ENCODE measurements around the gene ATXN10.
"Not testable (repeated sequence)": the region's sequence is repeated elsewhere in the genome, so short reads cannot be mapped to it uniquely, and the experiment has no call there.

Gene ATXN10

DNA sequence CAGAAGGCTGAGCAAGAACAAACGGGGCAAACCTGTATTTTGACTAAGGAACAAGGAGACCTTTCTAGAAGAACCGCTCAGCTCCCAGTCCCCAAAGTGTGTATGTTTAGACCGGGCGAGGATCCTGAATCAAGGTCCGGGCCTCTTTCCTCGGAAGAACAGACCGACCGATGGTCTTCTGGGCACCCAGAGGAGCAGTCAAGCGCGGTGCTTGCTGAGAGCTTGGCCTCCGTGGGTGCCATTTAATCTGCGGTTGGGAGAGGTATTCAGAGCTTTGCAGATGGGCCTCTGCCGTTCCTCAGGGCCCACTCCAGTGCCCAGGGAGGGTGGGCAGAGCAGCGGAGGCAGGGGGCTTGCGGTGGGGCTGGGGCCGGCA is 26.5 kb upstream of the ATXN10 start:
- no peak for DNase-seq

DNA sequence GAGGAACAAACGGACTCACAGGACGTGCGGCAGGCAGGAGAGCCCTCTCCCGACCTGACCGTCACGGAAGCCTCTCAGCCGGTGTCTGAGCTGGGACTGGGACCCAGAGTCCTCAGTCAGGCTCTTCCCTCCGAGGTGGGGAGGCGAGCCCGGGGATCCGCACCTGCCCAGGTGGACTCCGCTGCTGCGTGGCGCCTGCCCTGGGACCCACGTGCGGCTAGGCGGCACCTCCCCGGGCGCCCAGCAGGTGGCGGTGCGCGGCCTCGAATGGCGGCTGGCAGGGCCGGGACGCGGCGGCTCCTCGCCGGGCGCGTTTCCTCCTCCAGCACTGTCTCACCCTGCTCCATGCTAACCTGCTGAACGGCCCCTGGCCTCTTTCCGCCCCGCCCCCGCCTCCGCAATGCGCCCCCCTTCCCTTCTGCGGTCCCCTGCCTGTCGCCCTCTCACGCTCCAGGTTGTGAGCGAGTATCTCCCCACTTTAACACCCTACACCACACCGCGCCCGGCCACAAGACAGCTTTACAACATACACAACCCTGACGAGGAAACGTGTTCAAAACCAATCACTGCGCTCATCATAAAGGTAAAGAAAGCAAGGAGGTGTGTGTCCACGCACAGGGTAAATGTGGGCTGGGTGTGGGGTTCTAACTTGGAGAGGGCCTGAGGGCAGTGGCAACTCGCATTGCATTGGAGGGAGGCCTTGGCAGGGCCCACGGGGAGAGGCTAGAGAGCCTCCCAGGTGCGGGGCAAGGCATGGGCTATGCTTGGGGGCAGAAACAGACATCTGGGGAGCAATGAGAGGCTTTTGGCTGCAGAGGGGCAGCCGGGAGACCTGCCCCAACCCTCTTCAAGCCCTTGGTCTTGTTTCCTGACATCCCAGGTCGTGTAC is 25.9 kb upstream of the ATXN10 start:
- DNase-seq = no peak

DNA sequence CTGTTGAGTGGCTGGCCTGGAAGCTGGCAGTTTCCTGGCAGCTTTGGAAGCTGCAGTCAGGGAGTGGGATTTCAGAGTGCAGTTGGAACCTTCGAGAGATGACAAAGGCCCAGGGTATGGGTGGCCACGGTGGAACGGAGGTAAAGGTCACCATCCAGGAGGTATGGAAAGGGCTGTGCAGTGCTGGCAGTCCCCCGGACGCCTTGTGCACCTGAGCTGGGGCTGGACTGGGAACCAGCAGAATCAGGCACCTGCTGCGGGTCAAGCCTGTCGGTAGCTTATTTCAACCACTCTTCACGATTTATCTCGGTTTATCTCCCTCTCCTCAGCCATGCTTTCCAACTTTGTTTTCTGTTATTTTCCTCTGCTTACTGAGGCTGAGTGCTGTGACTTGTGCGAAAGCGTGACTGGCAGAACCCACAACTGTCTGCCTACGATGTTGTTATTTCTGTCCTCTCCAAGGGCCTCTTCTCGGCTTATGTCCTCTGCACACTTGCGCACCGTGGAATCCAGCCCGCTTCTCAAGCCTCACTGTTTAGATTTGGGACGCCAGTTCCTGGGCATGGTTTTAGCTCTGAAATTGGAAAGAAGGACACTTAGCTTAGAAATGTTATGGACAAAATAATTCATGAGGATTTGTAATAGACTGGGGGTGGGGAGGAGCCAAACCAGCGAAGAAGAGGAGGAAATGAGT is 24.0 kb upstream of the ATXN10 start:
- DNase-seq = no peak

DNA sequence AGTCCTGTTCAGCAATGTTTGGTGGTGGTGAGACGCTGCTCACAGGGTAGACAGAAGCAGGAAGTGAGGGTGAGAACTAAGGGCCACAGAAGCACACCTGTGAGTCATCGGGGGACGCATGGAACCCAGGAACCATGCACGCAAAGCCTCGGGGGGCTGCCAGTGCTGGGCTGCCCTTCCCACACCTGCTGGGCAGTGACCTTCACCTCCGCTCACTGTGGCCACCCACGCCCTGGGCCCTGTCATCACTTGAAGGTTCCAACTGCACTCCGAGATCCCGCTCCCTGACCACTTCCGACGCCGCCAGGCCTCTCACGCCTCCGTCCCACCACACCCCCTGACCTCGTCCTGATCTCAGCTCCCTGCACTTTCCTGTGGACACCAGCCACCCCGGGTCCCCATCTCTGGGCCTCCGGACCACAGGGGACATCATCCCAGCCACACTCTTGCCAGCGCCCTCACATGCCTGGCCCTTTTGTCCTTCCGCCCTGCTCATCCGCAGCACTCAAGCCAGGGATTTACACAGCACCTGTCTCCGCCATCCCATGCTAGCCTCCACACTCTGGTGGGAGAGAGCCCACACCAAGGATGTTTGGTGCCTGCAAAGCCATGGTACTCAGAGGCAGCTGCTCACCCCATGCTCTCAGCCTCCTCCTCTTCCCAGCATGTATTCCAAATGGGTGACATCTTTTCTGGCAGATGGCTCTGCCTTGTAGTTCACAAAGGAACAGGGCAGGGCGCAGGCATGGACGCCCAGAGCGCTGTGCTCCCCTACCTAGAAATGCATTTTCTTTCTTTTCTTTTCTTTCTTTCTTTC is 23.1 kb upstream of the ATXN10 start:
- DNase-seq = no peak

DNA sequence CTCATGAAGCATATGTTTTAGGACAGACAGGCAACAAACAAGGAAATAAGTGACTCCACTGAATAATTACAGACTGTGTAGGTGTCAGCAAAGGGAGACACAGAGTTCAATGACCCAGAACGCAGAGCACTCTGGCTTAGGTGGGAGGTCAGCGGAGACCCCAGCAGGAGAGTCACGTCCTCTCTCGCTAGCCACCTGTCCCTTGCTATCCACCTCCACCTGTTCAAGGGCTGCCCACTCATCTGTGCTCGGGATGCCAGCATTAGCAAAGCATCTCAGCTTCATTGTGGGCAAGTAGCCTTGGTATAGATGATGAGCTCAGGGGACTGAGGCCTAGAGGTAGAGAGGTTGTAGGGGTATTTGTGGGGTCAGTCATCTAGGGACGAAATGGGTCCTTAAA is 21.8 kb upstream of the ATXN10 start:
- no peak for DNase-seq

DNA sequence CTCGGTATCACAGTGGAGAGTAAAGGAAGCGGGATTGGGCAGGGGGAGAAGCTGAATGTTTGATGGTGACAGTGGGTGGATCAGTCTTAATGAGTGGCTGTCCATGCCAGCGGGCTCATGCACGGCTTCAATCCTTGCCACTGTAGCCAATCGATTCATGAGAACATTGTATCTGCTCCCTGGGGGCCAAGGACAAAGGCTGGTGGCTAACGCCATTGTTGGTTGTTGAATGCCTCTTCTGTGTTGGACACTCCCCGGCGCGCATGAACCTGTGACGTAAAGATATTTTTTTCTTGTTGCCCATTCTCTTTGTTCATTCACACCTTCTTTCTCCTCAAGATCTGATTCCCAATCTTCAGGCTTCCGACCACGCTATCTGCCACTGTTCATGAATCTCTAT is 20.9 kb upstream of the ATXN10 start:
- no peak for DNase-seq

DNA sequence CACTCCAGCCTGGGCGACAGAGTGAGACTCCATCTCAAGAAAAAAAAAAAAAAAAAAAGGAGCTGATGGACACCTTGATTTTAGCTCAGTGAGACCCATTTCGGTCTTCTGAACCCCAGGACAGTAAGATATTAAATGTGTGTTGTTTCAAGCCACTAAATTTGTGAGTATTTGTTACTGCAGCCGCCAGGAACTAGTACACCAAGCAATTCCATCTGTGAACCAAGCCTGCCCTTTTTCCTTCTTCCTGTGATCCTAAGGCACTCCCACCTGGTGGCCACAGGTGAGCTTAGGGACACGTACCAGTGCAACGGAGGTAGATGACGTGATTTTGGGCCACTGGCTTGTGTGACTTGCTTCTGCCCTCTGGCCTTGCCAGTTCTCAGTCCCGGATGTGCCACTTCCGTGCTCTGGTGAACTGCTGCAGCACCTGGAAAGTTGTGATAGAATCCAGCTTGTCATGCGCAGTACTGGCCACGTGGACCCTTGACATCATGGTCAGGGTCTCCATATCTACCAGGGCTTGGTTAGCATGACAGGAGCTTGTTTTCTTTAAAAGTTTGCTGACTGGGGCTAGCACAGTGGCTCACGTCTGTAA is 19.6 kb upstream of the ATXN10 start:
- DNase-seq = no peak

DNA sequence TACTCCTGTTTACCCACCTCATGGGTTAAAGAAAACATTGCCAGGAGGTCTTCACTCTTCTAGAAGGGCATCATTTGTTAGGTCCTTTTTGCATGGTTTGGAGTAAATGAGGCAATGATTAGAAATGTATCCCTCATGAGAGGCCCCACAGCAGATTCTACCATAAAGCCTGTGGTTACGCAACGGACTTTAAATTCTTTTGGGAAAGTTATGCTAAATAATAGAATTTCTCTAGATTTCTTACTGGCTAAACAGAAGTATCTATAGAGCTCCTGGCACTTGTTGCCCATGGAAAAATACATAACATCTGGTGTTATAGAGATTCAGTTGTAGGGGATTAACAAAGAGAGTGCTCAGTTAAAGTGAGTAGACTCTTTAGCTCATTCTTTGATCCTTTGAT is 15.1 kb upstream of the ATXN10 start:
- DNase-seq = no peak

DNA sequence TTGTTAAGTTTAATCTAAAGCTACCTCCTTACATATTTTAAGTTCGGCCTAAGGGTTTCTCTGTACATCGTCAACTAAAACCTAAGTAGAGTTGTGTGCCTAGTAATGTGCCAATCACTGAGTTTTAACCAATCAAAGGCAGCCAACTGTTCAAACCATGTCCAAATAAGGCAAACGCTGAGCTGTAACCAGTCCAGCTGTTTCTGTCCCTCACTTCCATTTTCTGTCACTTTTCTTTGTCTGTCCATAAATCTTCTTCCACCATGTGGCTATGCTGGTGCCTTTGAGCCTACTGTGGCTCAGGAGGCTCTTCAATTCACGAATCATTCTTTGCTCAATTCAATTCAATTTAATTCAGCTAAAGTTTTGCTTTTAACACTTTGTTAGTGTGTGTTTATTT is 13.9 kb upstream of the ATXN10 start:
- no peak for DNase-seq

DNA sequence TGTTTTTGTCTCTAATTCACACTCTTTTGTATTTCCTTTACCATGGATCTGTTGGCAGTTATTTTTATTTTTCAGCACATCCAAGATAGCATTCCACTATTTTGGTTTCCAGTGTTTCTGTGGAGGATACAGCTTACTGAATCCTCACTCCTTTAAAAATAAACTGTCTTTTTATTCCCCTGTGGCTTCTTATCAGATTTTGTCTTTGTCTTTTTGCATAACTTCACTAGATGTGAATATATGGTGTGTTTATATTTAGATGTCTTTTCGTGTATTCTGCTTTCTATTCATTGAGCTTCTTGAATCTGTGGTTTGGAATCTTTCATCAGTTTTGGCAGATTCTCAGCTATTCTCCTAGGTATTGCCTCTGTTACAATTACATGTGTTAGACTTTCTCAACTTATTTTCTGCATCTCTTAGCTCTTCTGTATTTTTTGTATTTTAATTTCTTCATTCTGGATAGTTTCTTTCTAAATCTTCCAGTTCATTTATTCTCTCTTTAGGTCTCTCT is 7.4 kb upstream of the ATXN10 start:
- no peak for DNase-seq

DNA sequence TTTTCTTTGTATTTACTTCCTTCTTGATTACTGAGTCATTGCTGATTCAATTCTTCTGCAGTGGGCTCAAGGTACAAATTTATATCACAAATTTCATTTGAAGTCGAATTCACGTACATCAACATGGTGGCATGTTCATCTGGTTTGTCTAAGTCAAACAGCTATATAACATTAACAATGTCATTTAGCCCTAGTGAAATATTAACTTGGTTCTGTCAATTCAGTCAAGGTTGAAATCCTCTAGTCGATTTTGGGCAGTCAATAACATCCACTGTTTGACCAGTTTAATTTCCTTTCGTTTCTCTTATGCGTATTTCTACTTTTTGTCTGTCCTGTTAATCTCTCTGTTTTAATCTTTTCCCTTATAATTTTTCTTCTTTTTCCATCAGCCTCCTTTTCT is 4.1 kb upstream of the ATXN10 start:
- DNase-seq = no peak

DNA sequence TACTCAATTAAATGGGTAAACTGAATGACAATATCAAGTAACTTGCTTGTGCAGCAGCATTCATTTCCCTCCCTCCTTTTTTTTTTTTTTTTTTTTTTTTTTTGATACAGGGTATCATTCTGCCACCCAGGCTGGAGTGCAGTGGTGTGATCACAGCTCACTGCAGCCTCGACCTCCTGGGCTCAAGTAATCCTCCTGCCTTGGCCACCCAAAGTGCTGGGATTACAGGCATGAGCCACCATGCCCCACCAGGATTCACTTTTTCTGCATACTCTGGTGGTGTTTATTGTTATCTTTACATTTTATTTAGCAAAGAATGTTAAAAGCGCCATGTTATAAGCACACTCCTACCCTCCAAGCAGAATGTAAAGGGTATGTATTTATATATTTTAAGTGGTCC is 1.3 kb upstream of the ATXN10 start:
- not testable (repeated sequence) for DNase-seq

DNA sequence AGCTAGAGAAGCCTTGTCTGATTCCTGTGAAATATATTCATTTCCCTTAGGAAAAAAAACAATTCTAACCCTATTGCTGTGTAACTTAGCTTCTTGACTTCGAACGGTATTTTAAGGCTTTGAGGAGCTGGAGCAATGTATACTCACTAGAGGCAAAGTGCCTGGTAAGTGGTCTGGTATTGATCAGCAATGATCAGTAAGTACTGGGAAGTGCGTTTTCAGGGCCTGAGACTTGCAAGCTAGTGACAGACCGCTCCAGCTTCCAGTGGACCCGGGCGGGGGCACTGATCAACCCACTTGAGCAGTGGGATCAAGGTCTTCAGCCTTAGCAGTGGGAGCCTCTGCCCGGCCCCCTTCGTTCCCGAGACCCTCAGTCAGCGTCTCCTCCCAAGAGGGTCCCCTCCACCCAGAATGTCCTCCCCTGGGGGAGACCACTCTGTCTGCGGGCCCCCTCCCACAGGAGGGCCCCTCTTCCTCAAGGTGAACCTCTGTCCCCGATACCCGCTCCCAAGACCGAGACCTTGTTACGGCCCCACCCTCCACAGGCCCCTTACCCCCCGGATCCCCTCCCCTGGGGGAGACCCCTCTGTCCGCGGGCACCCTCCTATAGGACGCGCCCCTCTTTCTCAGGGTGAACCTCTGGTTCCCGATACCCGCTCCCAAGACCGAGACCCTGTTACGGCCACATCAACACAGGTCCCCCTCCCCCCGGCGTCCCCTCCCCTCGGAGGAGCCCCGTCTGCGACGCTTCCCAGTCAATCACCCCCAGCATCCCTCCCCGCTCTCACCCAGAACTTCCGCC is 452 bp upstream of the ATXN10 start:
- no peak for DNase-seq

DNA sequence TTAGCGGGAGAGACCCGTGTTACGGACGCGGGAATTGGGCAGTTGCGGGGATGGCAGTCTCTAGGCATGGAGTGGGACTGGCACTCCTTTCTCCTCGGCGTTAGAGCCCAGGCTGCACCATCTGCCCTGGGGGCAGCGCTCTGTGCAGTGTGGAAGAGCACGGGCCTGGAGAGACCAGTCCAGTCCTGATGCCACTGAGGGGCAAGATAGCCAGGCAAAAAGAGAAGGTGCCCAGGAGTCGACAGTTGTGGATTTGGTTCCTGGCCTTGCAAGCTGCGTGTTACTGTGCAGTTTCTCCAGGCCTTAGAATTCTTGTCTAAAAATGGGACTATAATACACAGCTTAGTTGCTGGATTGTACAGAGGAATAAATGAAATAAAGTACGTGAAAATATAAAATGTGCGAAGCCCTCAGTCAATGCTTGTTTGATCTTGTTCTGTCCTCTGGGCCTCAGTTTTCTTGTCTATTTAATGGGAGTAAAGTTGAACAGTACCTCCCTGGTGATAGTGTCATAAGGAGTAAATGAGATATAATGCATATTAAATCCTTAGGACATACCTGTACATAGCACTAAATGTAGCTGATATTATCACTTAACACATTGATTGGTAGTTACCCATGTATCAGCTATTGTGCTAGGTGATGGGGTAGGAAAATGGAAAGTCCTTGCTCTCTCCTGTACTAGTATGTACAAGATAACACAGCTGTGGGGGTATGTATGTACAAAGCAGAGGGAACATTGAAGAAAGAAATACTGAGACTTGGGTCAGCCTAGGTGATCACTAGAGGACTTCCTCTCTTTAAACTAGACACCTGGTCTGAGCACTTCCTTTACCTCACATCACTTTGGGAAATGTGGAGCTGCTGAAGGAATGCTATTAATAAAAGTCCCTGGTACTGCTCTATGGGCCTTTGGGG is 1.2 kb downstream of the ATXN10 start:
- no peak for DNase-seq

DNA sequence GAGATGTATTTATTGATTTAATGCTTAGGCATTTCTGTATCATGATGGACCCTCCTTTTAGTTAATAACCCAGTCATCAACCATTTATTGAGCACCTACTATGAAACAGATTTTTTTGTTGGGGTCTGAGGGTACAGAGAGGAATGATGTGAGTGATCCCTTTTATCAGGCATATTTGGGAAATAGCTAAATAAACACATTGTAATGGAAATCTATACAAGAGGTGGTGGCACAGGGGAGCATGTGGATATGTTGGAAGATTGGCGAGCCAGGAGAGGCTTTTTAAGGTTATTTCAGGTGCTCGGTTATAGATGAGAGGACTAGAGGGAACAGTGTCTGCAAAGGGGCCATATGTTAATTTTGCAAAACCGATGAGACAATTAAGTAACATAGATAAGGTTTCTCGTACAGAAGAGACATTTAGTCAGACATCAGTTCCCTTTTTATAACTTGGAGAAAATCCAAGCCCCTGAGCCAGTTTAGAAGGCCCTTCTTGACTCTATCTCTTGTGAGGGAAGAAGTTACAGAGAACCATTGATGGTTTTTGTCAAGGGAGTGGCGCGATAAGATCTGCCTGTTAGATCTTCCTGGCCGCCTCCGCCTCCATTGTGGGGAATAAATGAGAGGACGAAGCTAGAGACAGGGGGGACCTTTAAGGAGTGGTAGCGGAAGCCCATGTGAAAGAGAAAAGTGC is 2.0 kb downstream of the ATXN10 start:
- DNase-seq = no peak

DNA sequence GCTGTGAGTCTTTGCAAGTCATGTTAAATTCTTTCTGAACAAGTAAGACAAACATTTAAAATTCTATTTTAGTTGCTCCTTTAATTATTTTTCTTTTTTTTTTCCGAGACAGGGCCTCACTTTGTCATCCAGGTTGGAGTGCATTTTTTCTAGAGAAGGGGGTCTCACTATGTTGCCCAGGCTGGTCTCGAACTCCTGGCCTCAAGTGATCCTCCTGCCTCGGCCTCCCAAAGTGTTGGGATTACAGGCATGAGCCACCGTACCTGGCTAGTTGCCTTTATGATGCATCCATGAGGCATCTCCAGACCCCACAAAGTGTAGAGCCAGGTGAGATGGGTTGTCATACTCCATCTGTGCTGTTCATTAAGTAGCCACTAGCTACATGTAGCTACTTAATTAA is 4.4 kb downstream of the ATXN10 start:
- no peak for DNase-seq

DNA sequence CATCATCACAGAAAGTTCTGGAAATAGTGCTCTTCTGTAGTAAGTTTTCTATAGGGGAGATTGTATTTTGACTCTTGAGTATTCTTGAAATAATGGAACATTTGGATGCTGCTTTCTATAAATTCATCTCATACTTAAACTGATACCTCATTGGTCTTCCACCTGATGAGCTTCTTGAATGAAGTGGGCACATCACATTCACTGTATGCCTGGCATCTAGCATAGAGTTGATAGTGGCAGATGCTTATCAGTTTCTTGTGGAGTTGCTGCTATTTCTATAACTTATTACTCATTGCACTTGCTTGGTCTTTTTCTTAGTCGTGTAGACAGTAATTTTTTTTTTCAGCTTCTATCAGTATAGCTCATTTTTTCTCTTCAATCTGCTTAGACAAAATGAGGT is 5.4 kb downstream of the ATXN10 start:
- DNase-seq = no peak

DNA sequence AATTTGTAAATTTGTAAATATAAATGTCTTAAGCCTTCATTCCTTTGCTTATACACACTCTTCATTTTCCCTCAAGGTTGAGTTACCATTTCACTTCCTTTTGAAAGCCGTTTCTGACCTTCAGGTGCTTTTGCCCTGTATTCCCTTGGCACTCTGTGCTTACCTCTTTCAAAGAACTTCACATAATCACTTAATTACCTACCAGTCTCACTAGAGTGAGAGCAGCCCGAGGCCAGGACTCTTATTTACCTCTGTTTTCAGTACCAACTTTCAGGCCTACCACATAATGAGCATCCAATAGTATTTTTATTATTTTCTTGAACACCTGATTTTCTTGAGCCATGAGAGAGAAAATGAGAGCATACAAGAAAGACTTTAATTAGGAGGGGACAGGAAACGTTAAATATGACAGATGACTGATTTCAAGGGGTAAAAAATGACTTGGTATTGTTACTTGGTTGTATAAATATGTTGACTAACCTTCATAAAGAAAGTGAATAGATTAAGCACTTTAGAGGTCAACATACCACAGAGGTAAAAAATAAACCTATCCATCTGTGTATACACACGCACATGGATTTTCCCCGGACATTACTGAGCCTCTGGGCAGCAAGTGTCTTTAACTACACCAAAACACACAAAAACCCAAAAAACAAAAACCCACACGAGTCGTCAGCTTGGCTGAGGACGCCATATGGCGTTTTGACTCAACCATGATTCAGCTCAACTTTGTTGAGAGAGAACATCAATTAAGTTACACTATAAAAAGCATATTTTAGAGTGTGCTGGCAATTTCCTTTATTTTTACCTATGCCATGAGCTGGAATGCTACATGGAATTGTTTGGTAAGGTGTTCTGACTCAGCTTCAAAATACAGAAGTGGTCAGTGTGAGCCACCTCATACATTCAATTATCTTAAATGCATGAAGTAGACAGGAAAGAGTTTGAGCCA is 7.6 kb downstream of the ATXN10 start:
- no peak for DNase-seq
